Nephron (organoid): ENCODE results near the gene VPS26A.

Source experiments
- H3K27ac Mint-ChIP-seq, 3 experiments: 2 replicates each; pipeline ENCODE4 v1.8.0; 2020; ENCODE audit warnings: mixed read lengths in 3 of 3, mild to moderate bottlenecking in 2 of 3, moderate library complexity in 1 of 3
- H3K27me3 Mint-ChIP-seq: 2 replicates; pipeline ENCODE4 v1.8.0; 2021; ENCODE audit warnings: low read depth, mild to moderate bottlenecking, moderate library complexity, mixed read lengths
- H3K36me3 Mint-ChIP-seq: 2 replicates; pipeline ENCODE4 v1.8.0; 2020; ENCODE audit warnings: low read depth, mixed read lengths
- H3K4me1 Mint-ChIP-seq: 2 replicates; pipeline ENCODE4 v1.8.0; 2020; ENCODE audit warnings: mixed read lengths
- H3K4me3 Mint-ChIP-seq, 3 experiments: 2 replicates each; pipeline ENCODE4 v1.8.0; 2020; ENCODE audit warnings: mild to moderate bottlenecking in 3 of 3, mixed read lengths in 3 of 3, moderate library complexity in 2 of 3
- H3K9me3 Mint-ChIP-seq: 2 replicates; pipeline ENCODE4 v1.8.0; 2020; ENCODE audit warnings: mixed read lengths
- CTCF ChIP-seq, 3 experiments: fragments of 200-600 bp; sonication (generic); IDR thresholded peaks; one replicate each; pipeline ENCODE4 v1.5.0; 2021; ENCODE audit warnings: antibody characterized with exemption in 3 of 3; ENCODE audit not compliant: unreplicated experiment in 3 of 3

Gene VPS26A

GRCh38 chr10:69090685-69091084, 33.3 kb upstream of the VPS26A start:
- H3K4me3 Mint-ChIP-seq = no peak overlapping the region
- H3K27ac Mint-ChIP-seq = no peak overlapping the region
- no peak for TF ChIP-seq CTCF (IDR thresholded peaks at IDR 0.05; ENCODE audit: unreplicated experiment in 3 of 3)
- no peaks in the 10 kb centered on the region for H3K36me3 Mint-ChIP-seq
- no peaks in the 10 kb centered on the region for H3K9me3 Mint-ChIP-seq
- H3K27me3 Mint-ChIP-seq = no peaks in the 10 kb centered on the region
- H3K4me1 Mint-ChIP-seq = peaks cover 5% of the 10 kb centered on the region

- H3K36me3 Mint-ChIP-seq = no peaks in the 10 kb centered on the region
- peaks cover 2% of the 10 kb centered on the region for H3K4me1 Mint-ChIP-seq
- TF ChIP-seq CTCF (IDR thresholded peaks at IDR 0.05; ENCODE audit: unreplicated experiment in 3 of 3) = no peak
- H3K4me3 Mint-ChIP-seq = no peak overlapping the region
- no peaks in the 10 kb centered on the region for H3K9me3 Mint-ChIP-seq
- no peak overlapping the region for H3K27ac Mint-ChIP-seq
- H3K27me3 Mint-ChIP-seq = no peaks in the 10 kb centered on the region
These were observed 32.8 kb upstream of the VPS26A start for GRCh38 chr10:69091143-69091651.

GRCh38 chr10:69092959-69093850, 30.8 kb upstream of the VPS26A start:
- H3K27me3 Mint-ChIP-seq = no peaks in the 10 kb centered on the region
- no peaks in the 10 kb centered on the region for H3K9me3 Mint-ChIP-seq
- H3K4me1 Mint-ChIP-seq = no peaks in the 10 kb centered on the region
- H3K27ac Mint-ChIP-seq = no peak overlapping the region
- H3K36me3 Mint-ChIP-seq = no peaks in the 10 kb centered on the region
- no peak overlapping the region for H3K4me3 Mint-ChIP-seq
- TF ChIP-seq CTCF (IDR thresholded peaks at IDR 0.05; ENCODE audit: unreplicated experiment in 3 of 3) = peak; percentile 67 to 77 (median 69)

- no peak for TF ChIP-seq CTCF (IDR thresholded peaks at IDR 0.05; ENCODE audit: unreplicated experiment in 3 of 3)
- Mint-ChIP-seq H3K27me3 (no peaks in the 10 kb centered on the region), H3K9me3 (no peaks in the 10 kb centered on the region), H3K27ac (no peak overlapping the region), H3K4me1 (no peaks in the 10 kb centered on the region), H3K4me3 (no peak overlapping the region), H3K36me3 (no peaks in the 10 kb centered on the region)
These were observed 30.0 kb upstream of the VPS26A start for GRCh38 chr10:69093933-69094332.

GRCh38 chr10:69096045-69096444, 27.9 kb upstream of the VPS26A start:
- Mint-ChIP-seq H3K4me3 (no peak overlapping the region), H3K27ac (no peak overlapping the region), H3K9me3 (no peaks in the 10 kb centered on the region), H3K4me1 (no peaks in the 10 kb centered on the region), H3K27me3 (no peaks in the 10 kb centered on the region), H3K36me3 (no peaks in the 10 kb centered on the region)
- no peak for TF ChIP-seq CTCF (IDR thresholded peaks at IDR 0.05; ENCODE audit: unreplicated experiment in 3 of 3)

- TF ChIP-seq CTCF (IDR thresholded peaks at IDR 0.05; ENCODE audit: unreplicated experiment in 3 of 3) = no peak
- Mint-ChIP-seq H3K36me3 (no peaks in the 10 kb centered on the region), H3K4me1 (no peaks in the 10 kb centered on the region), H3K9me3 (no peaks in the 10 kb centered on the region), H3K4me3 (no peak overlapping the region), H3K27ac (no peak overlapping the region), H3K27me3 (peaks cover 4% of the 10 kb centered on the region)
These were observed 26.2 kb upstream of the VPS26A start for GRCh38 chr10:69097729-69098128.
